ENCODE measurements around the gene SLC25A13. TPM values are rescaled to one million over a fixed set of nuclear protein-coding genes. Genes with fewer than 3 reads are reported as not detected.

SLC25A13 gene
- total and polyA plus RNA-seq, 9 of the 15 experiments (the other 6 are each of a cell fraction or from before 2014, with no cell fraction given), result 21.4 to 80.2 (median 58.7) TPM

GRCh38 chr7:96182424-96183158 is 139.3 kb downstream of the SLC25A13 start:
- Histone ChIP-seq H3K4me1 (replicated peaks in 1 of 2; ENCODE audit: control insufficient read depth in 2 of 2, insufficient read depth in 2 of 2, low read length in 2 of 2) (no peaks in the 10 kb centered on the region; a peak in 1 of 5 replicates), H3K4me2 (ENCODE audit: insufficient read depth, low read length) (no peak overlapping the region), H2AFZ (ENCODE audit: low read depth, low read length) (no peak overlapping the region), H3K9me3 (replicated peaks; ENCODE audit: control insufficient read depth, insufficient read depth, low read depth, low read length) (no peaks in the 10 kb centered on the region), H3K36me3 (ENCODE audit: control insufficient read depth, insufficient read depth, low read length) (peaks cover 58% of the 10 kb centered on the region; the same call in 2 of the 3 replicates), H3K9ac (ENCODE audit: insufficient read depth in 1 of 2, low read depth in 2 of 2, low read length in 2 of 2) (no peak overlapping the region), H3K27me3 (ENCODE audit: control insufficient read depth in 2 of 2, insufficient read depth in 2 of 2, low read length in 2 of 2) (no peaks in the 10 kb centered on the region), H4K20me1 (replicated peaks; ENCODE audit: control insufficient read depth, insufficient read depth, low read length) (no peaks in the 10 kb centered on the region), H3K9me1 (ENCODE audit: control insufficient read depth, insufficient read depth, low read length) (no peaks in the 10 kb centered on the region), H3K4me3 (no peak overlapping the region), H3K27ac (ENCODE audit: extremely low read depth, low read depth, low read length) (no peak overlapping the region), H3K79me2 (ENCODE audit: control insufficient read depth, insufficient read depth, low read length) (no peaks in the 10 kb centered on the region)
- intact Hi-C loops (cut with micrococcal nuclease), result no loop called here
- DNase-seq (ENCODE audit: extremely low read depth in 1 of 4, low spot score in 3 of 4), result no peak
- no TSS peak for BruUV-seq (replicated peaks)
- in situ Hi-C loops (cut with MboI), result no loop called here
- no peak for TF ChIP-seq DEAF1 (CRISPR knock-in tag; IDR thresholded peaks at IDR 0.05)
- TF ChIP-seq ZNF586 (CRISPR knock-in tag; conservative IDR thresholded peaks at IDR 0.05), result no peak
- no peak for TF ChIP-seq MBD1 (CRISPR knock-in tag; IDR thresholded peaks at IDR 0.05)
- TF ChIP-seq POLR2B (IDR thresholded peaks at IDR 0.05; ENCODE audit: low read depth, partially characterized antibody), result no peak
- no peak for TF ChIP-seq HNRNPH1 (optimal IDR thresholded peaks at IDR 0.05; ENCODE audit: low read depth, low read length)
- TF ChIP-seq GTF2A2 (tag; IDR thresholded peaks at IDR 0.05), result no peak
- TF ChIP-seq MAX (CRISPR knock-in tag; IDR thresholded peaks at IDR 0.05), result no peak
- no peak for TF ChIP-seq ZNF584 (CRISPR knock-in tag; IDR thresholded peaks at IDR 0.05; ENCODE audit: low read depth)
- no peak for TF ChIP-seq THAP7 (CRISPR knock-in tag; IDR thresholded peaks at IDR 0.05)
- TF ChIP-seq TCF7 (IDR thresholded peaks at IDR 0.05; ENCODE audit: borderline replicate concordance), result no peak
- TF ChIP-seq SMARCB1 (IDR thresholded peaks at IDR 0.05; ENCODE audit: insufficient read length, low read depth), result no peak
- no peak for TF ChIP-seq PRPF4 (IDR thresholded peaks at IDR 0.05; ENCODE audit: insufficient read depth, low read depth, low read length, poor library complexity, severe bottlenecking)
- FAIRE-seq, result peak; percentile 26
- ATAC-seq, result no peak
- whole genome bisulfite sequencing (ENCODE audit: insufficient coverage, low coverage, missing lambda C conversion rate), result 84% methylated on average over 5 of the region's 5 CpGs
- ChIA-PET POLR2A (no interaction called here), CTCF (ENCODE audit: low intra/inter-chr PET ratio) (no interaction called here)

Measured in K562 (cell line).